A549 (cell line): ENCODE results near the gene BANP. TPM values are rescaled to one million over a fixed set of nuclear protein-coding genes. Genes with fewer than 3 reads are reported as not detected.

ENCODE experiments used
- ATAC-seq, 2 experiments: fragments of 200-7000 bp in 1 of 2; fragments of >200 bp in 1 of 2; cut with Nextera tagmentation in 1 of 2; cut with Tn5 transposase in 1 of 2; 3 replicates each; pipeline versions ENCODE4 v1.8.0 to v1.9.1; 2018 to 2020; ENCODE audit warnings: mild to moderate bottlenecking in 1 of 2, moderate library complexity in 1 of 2
- CTCF ChIA-PET: fragments of 300-600 bp; sonication (Branson Sonifier 250); formaldehyde crosslinking; extraction: SDS; loops from one replicate; lab custom pipeline; 2021; ENCODE audit warnings: antibody characterized with exemption, inconsistent platforms; lab: Yijun Ruan, JAX
- POLR2A ChIA-PET: fragments of 350-600 bp; formaldehyde crosslinking; extraction: SDS; loops from one replicate; lab custom pipeline; 2021; ENCODE audit warnings: antibody characterized with exemption, inconsistent platforms; lab: Yijun Ruan, JAX
- DNase-seq, 2 experiments: peaks; one replicate each; pipeline versions ENCODE4 v3.0.0 to v3.0.0-alpha.2; 2011 to 2016; ENCODE audit warnings: low read depth in 1 of 2, low spot score in 1 of 2
- FAIRE-seq: peaks from 2 replicates; lab custom pipeline; 2011; peaks lifted over from hg19 to GRCh38; lab: Jason Lieb, UNC
- H3K27ac ChIP-seq, 2 experiments: fragments of >200 bp; sonication (Bioruptor Twin); formaldehyde crosslinking; 3 replicates each; pipeline ENCODE4 v1.5.1; 2016 to 2017
- H3K4me1 ChIP-seq: fragments of >200 bp; sonication (Bioruptor Twin); formaldehyde crosslinking; 3 replicates; pipeline ENCODE4 v1.6.1; 2016
- H3K4me2 ChIP-seq: fragments of >200 bp; sonication (Bioruptor Twin); formaldehyde crosslinking; 3 replicates; pipeline ENCODE4 v1.6.1; 2016
- H3K4me3 ChIP-seq: fragments of >200 bp; sonication (Bioruptor Twin); formaldehyde crosslinking; 3 replicates; pipeline ENCODE4 v1.5.1; 2016
- H3K9me3 ChIP-seq: fragments of >200 bp; sonication (Bioruptor Twin); formaldehyde crosslinking; 3 replicates; pipeline ENCODE4 v1.6.1; 2016
- ATOH8 ChIP-seq: fragments of 250-450 bp; sonication (Bioruptor Pico); IDR thresholded peaks from 2 replicates; pipeline ENCODE4 v1.5.0; 2020; ENCODE audit warnings: low read depth, mild to moderate bottlenecking, moderate library complexity
- CBX2 ChIP-seq: fragments of 200-600 bp; sonication (generic); IDR thresholded peaks from 2 replicates; pipeline ENCODE4 v1.6.1; 2016; ENCODE audit warnings: low read depth, mild to moderate bottlenecking, borderline replicate concordance
- CHD2 ChIP-seq: fragments of 150-350 bp; IDR thresholded peaks from 2 replicates; pipeline ENCODE4 v1.6.1; 2014; ENCODE audit warnings: low read length; ENCODE audit not compliant: partially characterized antibody
- E2F6 ChIP-seq: IDR thresholded peaks from 2 replicates; pipeline ENCODE4 v1.6.1; 2012; ENCODE audit warnings: low read depth, borderline replicate concordance
- EHMT2 ChIP-seq: fragments of 200-600 bp; sonication (generic); IDR thresholded peaks from 2 replicates; pipeline ENCODE4 v1.6.1; 2016; ENCODE audit warnings: antibody characterized with exemption, low read depth, mild to moderate bottlenecking, moderate library complexity
- GATA3 ChIP-seq: IDR thresholded peaks from 2 replicates; pipeline ENCODE4 v1.6.1; 2012; ENCODE audit warnings: borderline replicate concordance
- HMGXB4 ChIP-seq: fragments of 250-450 bp; sonication (Bioruptor Pico); IDR thresholded peaks from 2 replicates; pipeline ENCODE4 v1.5.0; 2021; ENCODE audit warnings: mild to moderate bottlenecking, moderate library complexity, borderline replicate concordance
- HOXB5 ChIP-seq: fragments of 250-450 bp; sonication (Bioruptor Pico); IDR thresholded peaks from 2 replicates; pipeline ENCODE4 v1.5.0; 2020; ENCODE audit warnings: mild to moderate bottlenecking, moderate library complexity
- JUN ChIP-seq, 2 experiments: fragments of >200 bp; sonication (Bioruptor Twin); formaldehyde crosslinking; IDR thresholded peaks; 2 replicates in 1 of 2; 3 replicates in 1 of 2; pipeline ENCODE4 v1.6.1; 2016 to 2017
- MAX ChIP-seq: IDR thresholded peaks from 2 replicates; pipeline ENCODE4 v1.6.1; 2012
- MAZ ChIP-seq: fragments of 150-350 bp; IDR thresholded peaks from 2 replicates; pipeline ENCODE4 v1.6.1; 2014; ENCODE audit warnings: antibody characterized with exemption, low read depth, low read length, borderline replicate concordance
- MYC ChIP-seq: IDR thresholded peaks from 2 replicates; pipeline ENCODE4 v1.6.1; 2012; ENCODE audit warnings: mild to moderate bottlenecking, inconsistent platforms, low read length, improper control_type of control experiment, borderline replicate concordance
- PHF8 ChIP-seq: fragments of 200-600 bp; sonication (generic); IDR thresholded peaks from 2 replicates; pipeline ENCODE4 v1.6.1; 2016; ENCODE audit warnings: low read depth, mild to moderate bottlenecking, antibody characterized with exemption, moderate library complexity, borderline replicate concordance
- POLR2A ChIP-seq: IDR thresholded peaks from 2 replicates; pipeline ENCODE4 v1.6.1; 2012; ENCODE audit warnings: mild to moderate bottlenecking, low read length
- POLR2AphosphoS2 ChIP-seq: conservative IDR thresholded peaks from 2 replicates; pipeline ENCODE4 v1.6.1; 2012; ENCODE audit warnings: low read length, improper control_type of control experiment, inconsistent platforms
- RARB ChIP-seq: fragments of 250-450 bp; sonication (Bioruptor Pico); IDR thresholded peaks from 2 replicates; pipeline ENCODE4 v1.8.0; 2021; ENCODE audit warnings: mild to moderate bottlenecking, moderate library complexity
- REST ChIP-seq: fragments of 200-600 bp; sonication (generic); IDR thresholded peaks from 2 replicates; pipeline ENCODE4 v1.6.1; 2016; ENCODE audit warnings: antibody characterized with exemption, mild to moderate bottlenecking, moderate library complexity
- RFX5 ChIP-seq: fragments of 450-650 bp; IDR thresholded peaks from 2 replicates; pipeline ENCODE4 v1.7.1; 2014; ENCODE audit warnings: antibody characterized with exemption, mild to moderate bottlenecking, moderate library complexity
- SREBF2 ChIP-seq: fragments of 450-650 bp; IDR thresholded peaks from 2 replicates; pipeline ENCODE4 v1.6.1; 2014; ENCODE audit warnings: mild to moderate bottlenecking, moderate library complexity
- TP53 ChIP-seq: fragments of 250-450 bp; sonication (Bioruptor Pico); IDR thresholded peaks from 2 replicates; pipeline ENCODE4 v1.5.0; 2021; ENCODE audit warnings: mild to moderate bottlenecking, moderate library complexity
- ZC3H11A ChIP-seq: fragments of 450-650 bp; IDR thresholded peaks from 2 replicates; pipeline ENCODE4 v1.6.1; 2014; ENCODE audit warnings: antibody characterized with exemption, mild to moderate bottlenecking
- WGBS: methylation state at CpG from one replicate; pipeline ENCODE4 v1.1.6; 2017; ENCODE audit errors: missing lambda C conversion rate; 5-methylcytosine and 5-hydroxymethylcytosine counted together
- polyA minus RNA-seq: library from RNA; depleted of rRNA, polyadenylated mRNA; stranded (reverse); fragments of >200 nt; gene quantifications from 2 replicates; pipeline ENCODE4 v1.2.3, GENCODE V29; 2011; rRNA and poly(A)+ RNA removed
- polyA plus RNA-seq, 4 experiments: library from polyadenylated mRNA; depleted of rRNA in 3 of 4; stranded (reverse); fragments of >200 nt; fragmentation: RNase III in 1 of 4; extraction: RNeasy Plus Mini Kit Qiagen cat#74134 plus additional on column Dnase treatment in 1 of 4; gene quantifications; 2 replicates in 3 of 4; 3 replicates in 1 of 4; pipeline ENCODE4 v1.2.3, GENCODE V29; 2011 to 2017
- TF ChIP-seq, protein P1 (sequence below): IDR thresholded peaks from 2 replicates; pipeline ENCODE4 v1.6.1; 2012
- TF ChIP-seq, protein P2 (sequence below): fragments of >200 bp; sonication (Bioruptor Twin); formaldehyde crosslinking; IDR thresholded peaks from 3 replicates; pipeline ENCODE4 v1.5.1; 2016

BANP gene, protein sequence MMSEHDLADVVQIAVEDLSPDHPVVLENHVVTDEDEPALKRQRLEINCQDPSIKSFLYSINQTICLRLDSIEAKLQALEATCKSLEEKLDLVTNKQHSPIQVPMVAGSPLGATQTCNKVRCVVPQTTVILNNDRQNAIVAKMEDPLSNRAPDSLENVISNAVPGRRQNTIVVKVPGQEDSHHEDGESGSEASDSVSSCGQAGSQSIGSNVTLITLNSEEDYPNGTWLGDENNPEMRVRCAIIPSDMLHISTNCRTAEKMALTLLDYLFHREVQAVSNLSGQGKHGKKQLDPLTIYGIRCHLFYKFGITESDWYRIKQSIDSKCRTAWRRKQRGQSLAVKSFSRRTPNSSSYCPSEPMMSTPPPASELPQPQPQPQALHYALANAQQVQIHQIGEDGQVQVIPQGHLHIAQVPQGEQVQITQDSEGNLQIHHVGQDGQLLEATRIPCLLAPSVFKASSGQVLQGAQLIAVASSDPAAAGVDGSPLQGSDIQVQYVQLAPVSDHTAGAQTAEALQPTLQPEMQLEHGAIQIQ
- polyA plus RNA-seq (2011; rRNA removed): 17.1 and 18.1 TPM in 2 replicates
- 26.4 and 27.3 TPM in 2 replicates for polyA plus RNA-seq (2012; cell fraction: cytosol; rRNA removed)
- 52.3 and 59.7 TPM in 2 replicates for polyA plus RNA-seq (2012; cell fraction: nucleus; rRNA removed)
- polyA plus RNA-seq (2017; fragmentation: RNase III; extraction: RNeasy Plus Mini Kit Qiagen cat#74134 plus additional on column Dnase treatment): 13.6 to 17.2 TPM (median 16.5 TPM) in 3 replicates
- polyA minus RNA-seq: 30.8 and 44.8 TPM in 2 replicates

GRCh38 chr16:87950765-87951551, at the start of gene BANP:
TSS of gene BANP (plus strand) at chr16:87951434. CDS start at chr16:87975116, 23,682 bp downstream.
- no peaks in the 10 kb centered on the region for H3K9me3 ChIP-seq
- FAIRE-seq (no peak), ATAC-seq (peak; percentile 96 to 99), DNase-seq (peak; percentile 98 to 100)
- POLR2A ChIA-PET: interaction anchor here (0.5 to 1.2 kb wide), 8 partner anchors 11 to 619 kb away, joined by 3 to 9 read pairs (median 3); partner anchors contain the start of genes FBXO31 and ZC3H18
- peak within 1 kb of the TSS; percentile 95 to 96 for H3K27ac ChIP-seq
- peak within 1 kb of the TSS; percentile 98 for H3K4me3 ChIP-seq
- peaks cover 23% of the 10 kb centered on the region for H3K4me1 ChIP-seq
- H3K4me2 ChIP-seq: peak within 1 kb of the TSS; percentile 98
- 2% methylated on average over 34 of the region's 73 CpGs for WGBS
- CTCF ChIA-PET: interaction anchor here (1.0 to 1.3 kb wide), 3 partner anchors 10 to 172 kb away, joined by 3 to 4 read pairs (median 4); no protein-coding TSS in a partner anchor
- TF ChIP-seq ATOH8 (CRISPR knock-in tag): no peak; the same call in 1 of the 2 replicates
- peak; percentile 90 for TF ChIP-seq GATA3
- no peak for TF ChIP-seq POLR2AphosphoS2
- TF ChIP-seq, protein P1, sequence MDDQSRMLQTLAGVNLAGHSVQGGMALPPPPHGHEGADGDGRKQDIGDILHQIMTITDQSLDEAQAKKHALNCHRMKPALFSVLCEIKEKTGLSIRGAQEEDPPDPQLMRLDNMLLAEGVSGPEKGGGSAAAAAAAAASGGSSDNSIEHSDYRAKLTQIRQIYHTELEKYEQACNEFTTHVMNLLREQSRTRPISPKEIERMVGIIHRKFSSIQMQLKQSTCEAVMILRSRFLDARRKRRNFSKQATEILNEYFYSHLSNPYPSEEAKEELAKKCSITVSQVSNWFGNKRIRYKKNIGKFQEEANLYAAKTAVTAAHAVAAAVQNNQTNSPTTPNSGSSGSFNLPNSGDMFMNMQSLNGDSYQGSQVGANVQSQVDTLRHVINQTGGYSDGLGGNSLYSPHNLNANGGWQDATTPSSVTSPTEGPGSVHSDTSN: peak; percentile 67
- peak; percentile 76; the same call in 1 of the 2 replicates for TF ChIP-seq TP53
- peak; percentile 95 for TF ChIP-seq CHD2
- peak; percentile 30; the same call in 1 of the 2 replicates for TF ChIP-seq ZC3H11A
- peak; percentile 67; the same call in 1 of the 2 replicates for TF ChIP-seq HOXB5 (CRISPR knock-in tag)
- peak; percentile 87 for TF ChIP-seq MAX
- TF ChIP-seq MYC: peak; percentile 48; the same call in 1 of the 2 replicates
- peak; percentile 58 for TF ChIP-seq PHF8
- no peak for TF ChIP-seq SREBF2
- TF ChIP-seq EHMT2: no peak
- peak; percentile 95 for TF ChIP-seq REST
- TF ChIP-seq JUN (IDR thresholded peaks at IDR 0.05): peak in 1 of 2 experiments; percentile 64; a peak in 2 of 5 replicates
- TF ChIP-seq POLR2A: peak; percentile 74
- TF ChIP-seq HMGXB4 (CRISPR knock-in tag): peak; percentile 44; the same call in 1 of the 2 replicates
- TF ChIP-seq RARB (CRISPR knock-in tag): no peak
- TF ChIP-seq E2F6: peak; percentile 84
- TF ChIP-seq CBX2: no peak
- peak; percentile 87; the same call in 1 of the 2 replicates for TF ChIP-seq MAZ
- TF ChIP-seq, protein P2, sequence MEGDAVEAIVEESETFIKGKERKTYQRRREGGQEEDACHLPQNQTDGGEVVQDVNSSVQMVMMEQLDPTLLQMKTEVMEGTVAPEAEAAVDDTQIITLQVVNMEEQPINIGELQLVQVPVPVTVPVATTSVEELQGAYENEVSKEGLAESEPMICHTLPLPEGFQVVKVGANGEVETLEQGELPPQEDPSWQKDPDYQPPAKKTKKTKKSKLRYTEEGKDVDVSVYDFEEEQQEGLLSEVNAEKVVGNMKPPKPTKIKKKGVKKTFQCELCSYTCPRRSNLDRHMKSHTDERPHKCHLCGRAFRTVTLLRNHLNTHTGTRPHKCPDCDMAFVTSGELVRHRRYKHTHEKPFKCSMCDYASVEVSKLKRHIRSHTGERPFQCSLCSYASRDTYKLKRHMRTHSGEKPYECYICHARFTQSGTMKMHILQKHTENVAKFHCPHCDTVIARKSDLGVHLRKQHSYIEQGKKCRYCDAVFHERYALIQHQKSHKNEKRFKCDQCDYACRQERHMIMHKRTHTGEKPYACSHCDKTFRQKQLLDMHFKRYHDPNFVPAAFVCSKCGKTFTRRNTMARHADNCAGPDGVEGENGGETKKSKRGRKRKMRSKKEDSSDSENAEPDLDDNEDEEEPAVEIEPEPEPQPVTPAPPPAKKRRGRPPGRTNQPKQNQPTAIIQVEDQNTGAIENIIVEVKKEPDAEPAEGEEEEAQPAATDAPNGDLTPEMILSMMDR: peak; percentile 14; the same call in 1 of the 3 replicates
- TF ChIP-seq RFX5: peak; percentile 57; the same call in 1 of the 2 replicates
